Breast epithelium (tissue), 3 donors: ENCODE results near the gene STARD8.
"Not testable (repeated sequence)": the region's sequence is repeated elsewhere in the genome, so short reads cannot be mapped to it uniquely, and the experiment has no call there.

Source experiments
- CTCF ChIP-seq, 3 donors: fragments of 450-650 bp; IDR thresholded peaks; one replicate each; pipeline ENCODE4 v1.5.1; 2016 to 2017; ENCODE audit warnings: antibody characterized with exemption in 3 of 3, mild to moderate bottlenecking in 3 of 3, moderate library complexity in 3 of 3
- POLR2AphosphoS5 ChIP-seq, 3 donors: sonication (generic); formaldehyde crosslinking; IDR thresholded peaks; one replicate each; pipeline ENCODE4 v1.6.1; 2017; ENCODE audit warnings: antibody characterized with exemption in 3 of 3

- TF ChIP-seq CTCF, POLR2AphosphoS5 (IDR thresholded peaks at IDR 0.05): not testable (repeated sequence)
These were observed 94.4 kb downstream of the STARD8 start for GRCh38 chrX:68741864-68742263.
